Gastroesophageal sphincter (tissue), 4 donors: ENCODE data around the gene RBM23. TPM values are rescaled to one million over a fixed set of nuclear protein-coding genes. Genes with fewer than 3 reads are reported as not detected.
"Not testable (repeated sequence)": the region's sequence is repeated elsewhere in the genome, so short reads cannot be mapped to it uniquely, and the experiment has no call there.

ENCODE experiments used
- ATAC-seq: fragments of 150-250 bp; one replicate; pipeline ENCODE4 v1.9.1; 2016; ENCODE audit warnings: mild to moderate bottlenecking, moderate library complexity
- H3K27ac ChIP-seq, 4 donors: fragments of 200-600 bp; sonication (generic) in 3 of 4; 1 replicate in 3 of 4; 2 replicates in 1 of 4; pipeline ENCODE4 v1.5.1; 2016 to 2019
- H3K27me3 ChIP-seq: fragments of 200-600 bp; sonication (generic); one replicate; pipeline ENCODE4 v1.5.1; 2019
- H3K36me3 ChIP-seq, 2 donors: fragments of 200-600 bp; sonication (generic); one replicate each; pipeline ENCODE4 v1.5.1; 2019; ENCODE audit warnings: control low read depth in 1 of 2
- H3K4me1 ChIP-seq, 3 donors: fragments of 200-600 bp; sonication (generic); 1 replicate in 2 of 3; 2 replicates in 1 of 3; pipeline ENCODE4 v1.5.1; 2016 to 2019; ENCODE audit warnings: control low read depth in 2 of 3
- H3K4me3 ChIP-seq, 2 donors: fragments of 200-600 bp; sonication (generic); one replicate each; pipeline ENCODE4 v1.5.1; 2019; ENCODE audit warnings: mild to moderate bottlenecking in 1 of 2, moderate library complexity in 1 of 2
- H3K9me3 ChIP-seq, 3 donors: fragments of 200-600 bp; sonication (generic); one replicate each; pipeline ENCODE4 v1.5.1; 2017 to 2019; ENCODE audit warnings: control low read depth in 2 of 3
- EP300 ChIP-seq: sonication (generic); formaldehyde crosslinking; IDR thresholded peaks from one replicate; pipeline ENCODE4 v1.6.1; 2017; ENCODE audit warnings: antibody characterized with exemption, mild to moderate bottlenecking
- POLR2A ChIP-seq, 2 donors: fragments of 450-650 bp; IDR thresholded peaks; one replicate each; pipeline ENCODE4 v1.6.1; 2017; ENCODE audit warnings: antibody characterized with exemption in 2 of 2, mild to moderate bottlenecking in 2 of 2, moderate library complexity in 1 of 2
- POLR2AphosphoS5 ChIP-seq: sonication (generic); formaldehyde crosslinking; IDR thresholded peaks from one replicate; pipeline ENCODE4 v1.6.1; 2017; ENCODE audit warnings: antibody characterized with exemption
- WGBS, 2 donors: methylation state at CpG; one replicate each; pipeline ENCODE4 v1.1.5; 2018; ENCODE audit warnings: low coverage in 1 of 2; 5-methylcytosine and 5-hydroxymethylcytosine counted together
- total RNA-seq, 4 donors: library from RNA; depleted of rRNA; stranded (reverse); fragments of >200 nt; gene quantifications; one replicate each; pipeline ENCODE4 v1.1.0, GENCODE V29; 2016
- TF ChIP-seq, protein P1 (sequence below), 4 experiments: fragments of 200-600 bp in 2 of 4; fragments of 450-650 bp in 2 of 4; sonication (generic) in 1 of 4; IDR thresholded peaks; one replicate each; pipeline ENCODE4 v1.5.1; 2017 to 2019; ENCODE audit warnings: antibody characterized with exemption in 4 of 4, mild to moderate bottlenecking in 2 of 4, moderate library complexity in 2 of 4

The RBM23 gene
- total RNA-seq, 4 donors from 2014 or later, result 94.4 to 855 (median 368) TPM

DNA sequence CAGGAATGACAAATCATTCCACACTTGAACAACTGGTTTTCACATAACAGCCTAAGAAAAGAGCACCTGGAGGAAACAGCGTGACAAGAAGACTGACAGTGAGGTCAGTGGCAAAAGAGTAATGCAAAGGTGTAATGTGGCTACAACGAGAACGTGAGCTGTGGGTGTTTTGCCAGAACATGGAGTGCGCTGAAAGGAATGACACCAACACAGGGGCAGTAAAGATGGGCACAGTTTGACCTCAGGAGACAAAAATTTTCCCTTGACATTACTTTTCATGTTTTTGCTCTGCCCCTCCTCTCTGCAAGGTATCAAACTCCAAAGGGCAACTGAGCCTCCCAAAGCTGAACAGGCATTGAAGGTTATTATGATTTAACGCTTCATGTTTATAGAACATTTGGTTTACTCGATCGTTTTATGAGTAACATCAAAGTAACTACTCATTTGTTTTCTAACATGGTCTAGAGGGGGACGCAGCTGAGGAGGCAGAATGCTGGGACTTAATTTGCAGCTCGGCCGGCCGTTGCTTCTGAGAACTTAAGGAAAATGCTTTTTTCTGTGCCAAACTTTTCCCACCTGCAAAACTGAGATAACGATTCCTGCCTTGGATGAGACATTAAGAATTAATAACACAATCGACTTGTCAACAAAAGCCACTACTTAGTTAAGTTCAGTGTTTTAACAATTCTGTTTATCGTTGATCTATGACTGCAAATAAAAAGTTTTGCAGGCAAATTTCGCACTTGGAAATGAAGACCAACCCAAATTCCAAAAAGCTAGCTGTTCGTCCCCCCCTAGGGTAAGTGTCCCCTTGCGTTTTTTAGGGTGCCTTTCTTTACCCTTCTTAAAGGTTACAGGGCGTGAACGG, 37.0 kb upstream of the RBM23 start:
- Histone ChIP-seq H3K27ac (peak overlapping the region; percentile 90 to 97 (median 94)), H3K36me3 (peaks cover 0 to 33% of the 10 kb centered on the region in 2 donors), H3K4me1 (peaks cover 0 to 20% (median 10%) of the 10 kb centered on the region in 3 donors), H3K27me3 (no peaks in the 10 kb centered on the region), H3K9me3 (no peaks in the 10 kb centered on the region), H3K4me3 (peak overlapping the region; percentile 73 to 89)
- ATAC-seq, result no peak
- WGBS, 2 donors, result 14% methylated on average over 18 to 19 of the region's 19 CpGs
- TF ChIP-seq EP300 (no peak), POLR2A (IDR thresholded peaks at IDR 0.05) (no peak), POLR2AphosphoS5 (no peak)
- TF ChIP-seq, protein P1, sequence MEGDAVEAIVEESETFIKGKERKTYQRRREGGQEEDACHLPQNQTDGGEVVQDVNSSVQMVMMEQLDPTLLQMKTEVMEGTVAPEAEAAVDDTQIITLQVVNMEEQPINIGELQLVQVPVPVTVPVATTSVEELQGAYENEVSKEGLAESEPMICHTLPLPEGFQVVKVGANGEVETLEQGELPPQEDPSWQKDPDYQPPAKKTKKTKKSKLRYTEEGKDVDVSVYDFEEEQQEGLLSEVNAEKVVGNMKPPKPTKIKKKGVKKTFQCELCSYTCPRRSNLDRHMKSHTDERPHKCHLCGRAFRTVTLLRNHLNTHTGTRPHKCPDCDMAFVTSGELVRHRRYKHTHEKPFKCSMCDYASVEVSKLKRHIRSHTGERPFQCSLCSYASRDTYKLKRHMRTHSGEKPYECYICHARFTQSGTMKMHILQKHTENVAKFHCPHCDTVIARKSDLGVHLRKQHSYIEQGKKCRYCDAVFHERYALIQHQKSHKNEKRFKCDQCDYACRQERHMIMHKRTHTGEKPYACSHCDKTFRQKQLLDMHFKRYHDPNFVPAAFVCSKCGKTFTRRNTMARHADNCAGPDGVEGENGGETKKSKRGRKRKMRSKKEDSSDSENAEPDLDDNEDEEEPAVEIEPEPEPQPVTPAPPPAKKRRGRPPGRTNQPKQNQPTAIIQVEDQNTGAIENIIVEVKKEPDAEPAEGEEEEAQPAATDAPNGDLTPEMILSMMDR (IDR thresholded peaks at IDR 0.05), result no peak

DNA sequence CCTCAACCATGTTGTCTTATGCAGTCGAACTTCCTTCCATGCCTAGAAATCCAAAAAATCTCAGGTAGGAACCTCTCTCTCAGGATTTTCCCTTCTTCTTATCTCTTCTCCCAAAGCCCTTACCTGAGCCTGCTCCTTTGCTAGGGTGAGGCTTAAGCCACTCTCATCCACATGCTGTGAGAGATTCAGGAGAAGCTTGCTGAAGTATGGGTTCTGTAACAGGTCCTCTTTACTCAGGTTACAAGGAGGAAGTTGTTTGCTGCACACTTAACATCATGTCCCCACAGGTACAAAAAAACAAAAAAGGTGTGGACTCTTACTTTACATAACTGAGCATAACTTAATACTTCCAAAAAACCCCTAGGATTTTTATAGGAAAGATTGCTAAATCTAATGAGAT, 33.5 kb upstream of the RBM23 start:
- Histone ChIP-seq H3K27me3 (no peaks in the 10 kb centered on the region), H3K36me3 (peaks cover 0 to 68% of the 10 kb centered on the region in 2 donors), H3K27ac (no peak overlapping the region), H3K9me3 (no peaks in the 10 kb centered on the region), H3K4me3 (no peak overlapping the region), H3K4me1 (peaks cover 0 to 19% (median 10%) of the 10 kb centered on the region in 3 donors)
- no peak for ATAC-seq
- TF ChIP-seq, protein P1 (IDR thresholded peaks at IDR 0.05), result no peak
- TF ChIP-seq EP300, result no peak
- TF ChIP-seq POLR2AphosphoS5, result no peak
- TF ChIP-seq POLR2A (IDR thresholded peaks at IDR 0.05), result no peak
- 100% methylated on average over 1 of the region's 1 CpG for WGBS, 2 donors

DNA sequence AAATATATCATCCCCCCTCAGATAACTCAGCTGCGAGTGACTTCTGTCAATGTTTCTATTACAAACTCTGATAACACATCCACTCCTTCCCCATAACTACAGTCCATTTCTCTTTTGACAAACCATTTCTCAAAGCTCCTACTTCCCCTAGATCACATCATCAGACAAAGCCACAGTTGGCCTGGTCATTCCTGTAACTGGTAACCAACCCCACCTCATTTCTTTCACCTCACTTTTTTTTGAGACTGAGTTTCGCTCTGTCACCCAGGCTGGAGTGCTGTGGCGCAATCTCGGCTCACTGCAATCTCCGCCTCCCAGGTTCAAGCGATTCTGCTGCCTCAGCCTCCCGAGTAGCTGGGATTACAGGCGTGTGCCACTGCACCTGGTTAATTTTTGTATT, 32.8 kb upstream of the RBM23 start:
- not testable (repeated sequence) for H3K4me3 ChIP-seq, ATAC-seq, H3K27me3 ChIP-seq, H3K9me3 ChIP-seq, H3K27ac ChIP-seq
- Histone ChIP-seq H3K36me3 (peaks cover 0 to 74% of the 10 kb centered on the region in 2 donors), H3K4me1 (peaks cover 0 to 16% (median 10%) of the 10 kb centered on the region in 3 donors)
- 97 to 100% methylated on average over 1 to 5 of the region's 8 CpGs for WGBS, 2 donors

- WGBS, 2 donors, result 86 to 100% methylated on average over 3 of the region's 3 CpGs
- H3K36me3 ChIP-seq, result peaks cover 0 to 80% of the 10 kb centered on the region in 2 donors
- TF ChIP-seq, protein P1 (IDR thresholded peaks at IDR 0.05), result no peak
- no peak for TF ChIP-seq POLR2AphosphoS5
- TF ChIP-seq EP300, result no peak
- TF ChIP-seq POLR2A (IDR thresholded peaks at IDR 0.05), result no peak
- H3K27me3 ChIP-seq, result no peaks in the 10 kb centered on the region
- H3K4me3 ChIP-seq, result no peak overlapping the region
- no peaks in the 10 kb centered on the region for H3K9me3 ChIP-seq
- H3K27ac ChIP-seq, result no peak overlapping the region
- no peak for ATAC-seq
- H3K4me1 ChIP-seq, result no peaks in the 10 kb centered on the region
Observed at GRCh38 chr14:22945642-22946041, 26.7 kb upstream of the RBM23 start.

DNA sequence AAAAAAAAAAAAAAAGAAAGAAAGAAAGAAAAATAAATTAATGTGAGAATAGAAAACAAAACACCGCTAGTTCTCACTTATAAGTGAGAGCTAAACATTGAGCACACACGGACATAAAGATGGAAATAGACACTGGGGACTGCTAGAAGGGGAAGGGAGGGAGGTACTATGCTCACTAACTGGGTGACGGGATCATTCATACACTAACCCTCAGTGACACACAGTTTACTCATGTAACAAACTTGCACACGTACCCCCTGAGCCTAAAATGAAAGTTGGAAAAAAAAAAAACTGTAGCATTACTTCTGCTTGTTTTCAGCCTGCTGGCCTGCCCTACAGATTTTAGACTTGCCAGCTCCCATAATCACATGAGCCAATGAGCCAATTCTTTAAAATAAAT, 20.7 kb upstream of the RBM23 start:
- WGBS, 2 donors, result 74 to 86% methylated on average over 4 of the region's 4 CpGs
- no peak for ATAC-seq

More for the DNA sequence above, 20.7 kb upstream of the RBM23 start:
- Histone ChIP-seq H3K36me3 (peaks cover 0 to 33% of the 10 kb centered on the region in 2 donors), H3K4me1 (no peaks in the 10 kb centered on the region), H3K9me3 (no peaks in the 10 kb centered on the region), H3K4me3 (no peak overlapping the region), H3K27me3 (no peaks in the 10 kb centered on the region), H3K27ac (no peak overlapping the region)
- TF ChIP-seq EP300, result no peak
- TF ChIP-seq, protein P1 (IDR thresholded peaks at IDR 0.05), result no peak
- TF ChIP-seq POLR2A (IDR thresholded peaks at IDR 0.05), result no peak
- no peak for TF ChIP-seq POLR2AphosphoS5
